LNCaP clone FGC (cell line): ENCODE results near the gene MED26.

ENCODE experiments used
- DNase-seq: peaks from one replicate; pipeline ENCODE4 v3.0.0-alpha.2; 2011; ENCODE audit warnings: low read depth
- H3K4me3 ChIP-seq: 2 replicates; pipeline ENCODE4 v1.5.1; 2011; ENCODE audit warnings: mild to moderate bottlenecking, low read depth, low read length, control low read depth
- CTCF ChIP-seq: IDR thresholded peaks from 2 replicates; pipeline ENCODE4 v1.5.1; 2012; ENCODE audit warnings: mild to moderate bottlenecking; ENCODE audit not compliant: control insufficient read depth, insufficient read depth; ENCODE audit errors: extremely low read depth

Gene MED26

DNA sequence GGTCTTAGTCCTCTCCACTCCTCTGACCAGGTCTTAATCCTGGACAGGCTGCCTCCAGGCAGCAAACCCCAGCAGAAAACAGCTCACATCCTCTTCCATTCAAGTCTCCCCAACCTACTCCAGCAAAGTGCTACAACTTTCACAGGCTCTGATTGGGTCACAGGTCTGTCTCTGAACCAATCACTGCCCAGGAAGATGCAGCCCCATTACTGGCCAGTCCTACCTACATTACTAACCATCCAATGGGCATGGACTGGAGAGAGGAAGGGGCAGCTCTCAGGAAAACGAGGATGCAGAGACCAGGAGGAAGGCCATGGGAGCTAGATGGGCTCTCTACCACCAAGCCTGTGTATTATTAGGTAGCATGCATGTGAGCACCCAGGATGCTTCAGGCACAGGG lies 12.2 kb downstream of the MED26 start:
- no peak for TF ChIP-seq CTCF
- no peak for DNase-seq
- H3K4me3 ChIP-seq, result no peak overlapping the region

DNA sequence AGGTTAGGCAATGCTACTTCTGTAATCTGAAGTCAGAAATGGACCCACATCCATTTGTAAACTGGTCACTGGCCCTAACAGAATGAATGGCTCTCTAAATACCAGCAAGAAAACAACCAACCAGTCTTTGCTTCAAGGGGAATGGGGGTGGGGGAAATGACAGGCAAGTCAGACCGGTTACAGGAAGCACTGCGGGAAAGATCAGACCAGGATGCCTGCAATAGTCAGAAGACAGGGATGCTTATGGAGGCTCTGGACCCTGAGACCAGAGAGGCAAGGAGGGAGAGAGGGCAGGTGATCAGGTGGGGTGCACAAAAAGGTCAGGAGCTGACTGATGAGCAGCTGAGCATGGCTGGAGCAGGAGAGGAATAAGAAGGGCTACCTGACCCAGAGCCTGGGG lies 13.1 kb downstream of the MED26 start:
- DNase-seq, result no peak
- TF ChIP-seq CTCF, result no peak
- 0 out of 2 replicates have a peak overlapping the region, but pooled peaks have one; percentile 8 for H3K4me3 ChIP-seq

DNA sequence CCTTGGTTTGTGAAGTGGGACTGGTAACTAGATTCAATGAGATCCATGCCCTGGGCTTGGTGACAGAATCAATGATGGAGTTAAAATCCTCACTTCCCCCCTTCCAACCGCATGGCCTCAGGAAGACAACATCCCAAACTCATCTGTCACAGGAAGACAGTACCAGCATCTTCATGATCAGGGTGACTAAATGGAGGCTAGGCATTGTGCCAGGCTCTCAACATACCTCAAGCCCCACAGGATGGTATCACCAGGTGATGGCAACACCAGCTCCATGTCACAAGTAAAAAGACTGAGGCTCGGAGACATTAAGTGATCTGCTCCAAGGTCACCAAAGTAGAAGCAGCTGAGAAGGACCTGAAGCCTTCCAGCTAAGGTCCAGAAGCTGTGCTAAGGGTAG lies 14.2 kb downstream of the MED26 start:
- TF ChIP-seq CTCF, result no peak
- DNase-seq, result no peak
- no peak overlapping the region for H3K4me3 ChIP-seq

- TF ChIP-seq CTCF, result no peak
- H3K4me3 ChIP-seq, result no peak overlapping the region
- no peak for DNase-seq
These were observed 15.4 kb downstream of the MED26 start for GRCh38 chr19:16612636-16613035.

GRCh38 chr19:16611121-16611520 lies 16.9 kb downstream of the MED26 start:
- DNase-seq, result no peak
- TF ChIP-seq CTCF, result no peak
- H3K4me3 ChIP-seq, result no peak overlapping the region

- no peak for TF ChIP-seq CTCF
- no peak overlapping the region for H3K4me3 ChIP-seq
- DNase-seq, result no peak
These were observed 18.3 kb downstream of the MED26 start for GRCh38 chr19:16609511-16610200.

GRCh38 chr19:16608290-16608739 lies 19.7 kb downstream of the MED26 start:
- H3K4me3 ChIP-seq, result no peak overlapping the region
- peak; percentile 88 for DNase-seq
- TF ChIP-seq CTCF, result no peak
